Measurements from ENCODE around the gene DZANK1.
"Not testable (repeated sequence)": the region's sequence is repeated elsewhere in the genome, so short reads cannot be mapped to it uniquely, and the experiment has no call there.

DZANK1 gene

GRCh38 chr20:18466894-18467730 is at the start of gene DZANK1, which contains the start of gene POLR3F:
Gene DZANK1, minus strand, starts transcription at chr20:18467030. Its CDS starts 1,672 bp downstream, at chr20:18465358.
Gene POLR3F, plus strand, starts transcription at chr20:18467390. Its CDS starts 117 bp downstream, at chr20:18467507.
- peak; percentile 98 for DNase-seq (ENCODE audit: low spot score)

- no peak for DNase-seq (ENCODE audit: low spot score)
These were observed 49.1 kb upstream of the DZANK1 start for GRCh38 chr20:18515973-18516372.

- no peak for DNase-seq (ENCODE audit: low spot score)
These were observed 47.3 kb upstream of the DZANK1 start for GRCh38 chr20:18514127-18514526.

- DNase-seq (ENCODE audit: low spot score): no peak
These were observed 46.4 kb upstream of the DZANK1 start for GRCh38 chr20:18513208-18513607.

- no peak for DNase-seq (ENCODE audit: low spot score)
These were observed 44.7 kb upstream of the DZANK1 start for GRCh38 chr20:18511571-18511970.

- peak; percentile 99 for DNase-seq (ENCODE audit: low spot score)
These were observed 40.7 kb upstream of the DZANK1 start, which contains the start of gene SEC23B for GRCh38 chr20:18507218-18508191. Gene SEC23B, plus strand, starts transcription at chr20:18507940. Its CDS starts 2,896 bp downstream, at chr20:18510836.

GRCh38 chr20:18506744-18507143 is 39.9 kb upstream of the DZANK1 start:
- DNase-seq (ENCODE audit: low spot score): peak; percentile 12

- DNase-seq (ENCODE audit: low spot score): no peak
These were observed 37.7 kb upstream of the DZANK1 start for GRCh38 chr20:18504479-18505060.

- not testable (repeated sequence) for DNase-seq (ENCODE audit: low spot score)
These were observed 34.8 kb upstream of the DZANK1 start for GRCh38 chr20:18501672-18502071.

- no peak for DNase-seq (ENCODE audit: low spot score)
These were observed 30.8 kb upstream of the DZANK1 start for GRCh38 chr20:18497603-18498002.

- DNase-seq (ENCODE audit: low spot score): peak; percentile 90
These were observed 30.1 kb upstream of the DZANK1 start, which contains the start of gene RBBP9 for GRCh38 chr20:18496740-18497592. Gene RBBP9, minus strand, starts transcription at chr20:18497225. Its CDS starts 58 bp downstream, at chr20:18497167.

GRCh38 chr20:18496042-18496441 is 29.2 kb upstream of the DZANK1 start:
- no peak for DNase-seq (ENCODE audit: low spot score)

- DNase-seq (ENCODE audit: low spot score): no peak
These were observed 21.5 kb upstream of the DZANK1 start for GRCh38 chr20:18488301-18488700.

GRCh38 chr20:18481596-18481995 is 14.8 kb upstream of the DZANK1 start:
- no peak for DNase-seq (ENCODE audit: low spot score)

- DNase-seq (ENCODE audit: low spot score): no peak
These were observed 11.0 kb upstream of the DZANK1 start for GRCh38 chr20:18477821-18478220.

GRCh38 chr20:18477218-18477617 is 10.4 kb upstream of the DZANK1 start:
- no peak for DNase-seq (ENCODE audit: low spot score)

- no peak for DNase-seq (ENCODE audit: low spot score)
These were observed 296 bp downstream of the DZANK1 start for GRCh38 chr20:18466574-18466893.

GRCh38 chr20:18465536-18466200 is 1.2 kb downstream of the DZANK1 start:
- no peak for DNase-seq (ENCODE audit: low spot score)

GRCh38 chr20:18456600-18456999 is 10.2 kb downstream of the DZANK1 start:
- DNase-seq (ENCODE audit: low spot score): no peak

- DNase-seq (ENCODE audit: low spot score): no peak
These were observed 22.9 kb downstream of the DZANK1 start for GRCh38 chr20:18443886-18444285.

GRCh38 chr20:18440403-18440802 is 26.4 kb downstream of the DZANK1 start:
- DNase-seq (ENCODE audit: low spot score): no peak

Measured in Ammon's horn (tissue), 1 donor.